GM12878 (cell line): ENCODE results near the gene MYBBP1A. TPM values are rescaled to one million over a fixed set of nuclear protein-coding genes. Genes with fewer than 3 reads are reported as not detected.

Source experiments
- ATAC-seq: fragments of 200-7000 bp; cut with Tn5 transposase; 3 replicates; pipeline ENCODE4 v1.9.1; 2020; ENCODE audit warnings: mild to moderate bottlenecking, moderate library complexity
- BruUV-seq: library from RNA; stranded (reverse); fragments of 400-500 nt; replicated peaks from 2 replicates; lab custom pipeline; 2021; lab: Mats Ljungman, UMichigan
- CTCF ChIA-PET: fragments of 300-600 bp; sonication (Branson Sonifier 250); formaldehyde crosslinking; extraction: SDS; loops from one replicate; lab custom pipeline; 2021; ENCODE audit warnings: inconsistent platforms; lab: Yijun Ruan, JAX
- POLR2A ChIA-PET: fragments of 350-600 bp; formaldehyde crosslinking; extraction: SDS; loops from one replicate; lab custom pipeline; 2021; ENCODE audit warnings: inconsistent platforms; lab: Charles Lee
- RAD21 ChIA-PET: fragments of 300-600 bp; sonication (Branson Sonifier 250); formaldehyde crosslinking; loops from one replicate; lab custom pipeline; 2023; ENCODE audit warnings: antibody characterized with exemption; ENCODE audit not compliant: unreplicated experiment; lab: Charles Lee
- SMC1A ChIA-PET: fragments of 300-600 bp; sonication (Branson Sonifier 250); formaldehyde crosslinking; loops from one replicate; lab custom pipeline; 2023; ENCODE audit not compliant: unreplicated experiment, uncharacterized antibody; lab: Charles Lee
- DNase-seq: peaks from one replicate; pipeline ENCODE4 v3.0.0-alpha.2; 2011; ENCODE audit warnings: low read depth, low spot score
- FAIRE-seq: peaks from 3 replicates; lab custom pipeline; 2011; peaks lifted over from hg19 to GRCh38; lab: Jason Lieb, UNC
- H2AFZ ChIP-seq: 2 replicates; pipeline ENCODE4 v1.6.0; 2011; ENCODE audit warnings: low read depth, low read length, control low read depth; ENCODE audit not compliant: control insufficient read depth
- H3K27ac ChIP-seq: 2 replicates; pipeline ENCODE4 v1.5.1; 2011; ENCODE audit warnings: control low read depth; ENCODE audit not compliant: control insufficient read depth, insufficient read depth
- H3K27me3 ChIP-seq, 2 experiments: replicated peaks in 1 of 2; 2 replicates each; pipeline versions ENCODE4 v1.6.0 to v1.6.1; 2011; ENCODE audit warnings: low read length in 1 of 2; ENCODE audit not compliant: control insufficient read depth in 2 of 2, insufficient read depth in 2 of 2
- H3K36me3 ChIP-seq, 2 experiments: 2 replicates each; pipeline ENCODE4 v1.5.1; 2011; ENCODE audit warnings: low read length in 1 of 2; ENCODE audit not compliant: control insufficient read depth in 2 of 2, insufficient read depth in 2 of 2
- H3K4me1 ChIP-seq: 2 replicates; pipeline ENCODE4 v1.6.1; 2011; ENCODE audit warnings: mild to moderate bottlenecking, low read length, moderate library complexity, mixed read lengths; ENCODE audit not compliant: control insufficient read depth, insufficient read depth
- H3K4me2 ChIP-seq: 2 replicates; pipeline ENCODE4 v1.6.0; 2011; ENCODE audit warnings: control low read depth; ENCODE audit not compliant: control insufficient read depth, insufficient read depth
- H3K4me3 ChIP-seq: fragments of 200-600 bp; sonication (generic); 2 replicates; pipeline ENCODE4 v1.5.1; 2016
- H3K79me2 ChIP-seq: 2 replicates; pipeline ENCODE4 v1.6.0; 2011; ENCODE audit warnings: low read length; ENCODE audit not compliant: control insufficient read depth, insufficient read depth
- H3K9ac ChIP-seq: 2 replicates; pipeline ENCODE4 v1.8.0; 2011; ENCODE audit warnings: low read length, control low read depth, mixed read lengths; ENCODE audit not compliant: control insufficient read depth, insufficient read depth
- H3K9me3 ChIP-seq: replicated peaks from 3 replicates; pipeline ENCODE4 v1.5.1; 2011; ENCODE audit warnings: mild to moderate bottlenecking, low read length; ENCODE audit not compliant: control insufficient read depth, insufficient read depth
- H4K20me1 ChIP-seq: 2 replicates; pipeline ENCODE4 v1.6.0; 2011; ENCODE audit not compliant: control insufficient read depth, insufficient read depth
- ATF2 ChIP-seq: IDR thresholded peaks from 2 replicates; pipeline ENCODE4 v1.6.1; 2012; ENCODE audit warnings: low read length, inconsistent platforms
- CBX3 ChIP-seq: fragments of 200-600 bp; sonication (generic); IDR thresholded peaks from 2 replicates; pipeline ENCODE4 v1.6.1; 2016; ENCODE audit warnings: low read depth, borderline replicate concordance
- HDGF ChIP-seq: fragments of 450-650 bp; IDR thresholded peaks from 2 replicates; pipeline ENCODE4 v1.6.1; 2016; ENCODE audit warnings: antibody characterized with exemption
- IKZF2 ChIP-seq, 2 experiments: fragments of 450-650 bp; IDR thresholded peaks; 2 replicates each; pipeline ENCODE4 v1.6.1; 2017; ENCODE audit warnings: mild to moderate bottlenecking in 2 of 2, moderate library complexity in 2 of 2
- KAT2A ChIP-seq: conservative IDR thresholded peaks from 2 replicates; pipeline ENCODE4 v1.6.1; 2011; ENCODE audit warnings: low read depth, low read length; ENCODE audit not compliant: control insufficient read depth
- NR2F1 ChIP-seq: fragments of 450-650 bp; conservative IDR thresholded peaks from 2 replicates; pipeline ENCODE4 v1.6.1; 2017; ENCODE audit warnings: mild to moderate bottlenecking
- PML ChIP-seq: IDR thresholded peaks from 2 replicates; pipeline ENCODE4 v1.6.1; 2012; ENCODE audit warnings: low read length, inconsistent platforms
- POLR2AphosphoS5 ChIP-seq: IDR thresholded peaks from 2 replicates; pipeline ENCODE4 v1.6.1; 2011; ENCODE audit warnings: mild to moderate bottlenecking, low read length, inconsistent platforms
- RB1 ChIP-seq: fragments of 450-650 bp; formaldehyde crosslinking; IDR thresholded peaks from 2 replicates; pipeline ENCODE4 v1.6.1; 2017; ENCODE audit warnings: mild to moderate bottlenecking, borderline replicate concordance
- RUNX3 ChIP-seq: IDR thresholded peaks from 2 replicates; pipeline ENCODE4 v1.6.1; 2012; ENCODE audit warnings: low read length, inconsistent platforms
- SMARCA5 ChIP-seq: fragments of 450-650 bp; IDR thresholded peaks from 2 replicates; pipeline ENCODE4 v1.6.1; 2017; ENCODE audit warnings: mild to moderate bottlenecking
- TAF1 ChIP-seq: IDR thresholded peaks from 2 replicates; pipeline ENCODE4 v1.6.1; 2011; ENCODE audit warnings: mild to moderate bottlenecking, low read depth, low read length, borderline replicate concordance
- TARDBP ChIP-seq: IDR thresholded peaks from 2 replicates; pipeline ENCODE4 v1.6.1; 2016; ENCODE audit warnings: borderline replicate concordance
- TCF12 ChIP-seq: IDR thresholded peaks from 2 replicates; pipeline ENCODE4 v1.6.1; 2011; ENCODE audit warnings: low read depth, mild to moderate bottlenecking, low read length
- TCF7 ChIP-seq: IDR thresholded peaks from 2 replicates; pipeline ENCODE4 v1.6.1; 2014; ENCODE audit warnings: antibody characterized with exemption, borderline replicate concordance
- USF2 ChIP-seq: IDR thresholded peaks from 2 replicates; pipeline ENCODE4 v1.6.1; 2011; ENCODE audit warnings: low read depth, low read length, improper control_type of control experiment, borderline replicate concordance
- YY1 ChIP-seq: IDR thresholded peaks from 2 replicates; pipeline ENCODE4 v1.6.1; 2011; ENCODE audit warnings: low read depth, mild to moderate bottlenecking, low read length
- WGBS: methylation state at CpG from one replicate; pipeline ENCODE4 v1.1.6; 2016; ENCODE audit warnings: low lambda C conversion rate; ENCODE audit not compliant: insufficient replicate concordance, insufficient coverage; ENCODE audit errors: missing lambda C conversion rate; 5-methylcytosine and 5-hydroxymethylcytosine counted together
- in situ Hi-C: fragments of 300-500 bp; cut with MboI; formaldehyde crosslinking; loops from 9 replicates; pipeline ENCODE4 v1.14.3; 2018; ENCODE audit warnings: mixed read lengths
- intact Hi-C: fragments of 100-400 bp; cut with micrococcal nuclease; formaldehyde crosslinking; loops from one replicate; pipeline ENCODE4 v1.14.2; 2022; ENCODE audit not compliant: unreplicated experiment
- polyA plus RNA-seq, 11 experiments: library from polyadenylated mRNA; depleted of rRNA in 4 of 11; unstranded in 6 of 11; stranded (reverse) in 5 of 11; fragments of >200 nt; fragmentation: Nextera tagmentation in 4 of 11; fragmentation: Illumina TruSeq in 1 of 11; extraction: Ambion mirVana in 4 of 11; extraction: Trizol in 1 of 11; gene quantifications; 1 replicate in 1 of 11; 2 replicates in 10 of 11; pipeline versions ENCODE4 v1.2.1 to v1.2.3, GENCODE V29; 2011 to 2016; ENCODE audit warnings: inconsistent platforms in 2 of 11, missing spikeins in 2 of 11, low read depth in 1 of 11
- total RNA-seq, 4 experiments: library from RNA; depleted of rRNA in 3 of 4; stranded (reverse); fragments of >200 nt in 3 of 4; fragmentation: Illumina TruSeq in 1 of 4; extraction: Trizol in 1 of 4; gene quantifications; 2 replicates each; pipeline versions ENCODE4 v1.2.1 to v1.2.3, GENCODE V29; 2013 to 2021

MYBBP1A gene
- total and polyA plus RNA-seq, 10 of the 15 experiments (the other 5 are each of a cell fraction or from before 2014, with no cell fraction given), result 2.5 to 121 (median 71.6) TPM

- DNase-seq (no peak), FAIRE-seq (no peak), ATAC-seq (no peak)
- Histone ChIP-seq H3K36me3 (no peaks in the 10 kb centered on the region), H3K4me1 (no peaks in the 10 kb centered on the region), H2AFZ (no peak overlapping the region), H3K27ac (no peak overlapping the region), H3K79me2 (no peaks in the 10 kb centered on the region), H4K20me1 (no peaks in the 10 kb centered on the region), H3K9me3 (no peaks in the 10 kb centered on the region), H3K27me3 (peaks cover 3 to 4% of the 10 kb centered on the region in 2 experiments; a peak in 3 of 4 replicates), H3K4me3 (no peak overlapping the region), H3K9ac (no peak overlapping the region), H3K4me2 (no peak overlapping the region)
- ChIA-PET POLR2A (no interaction called here), CTCF (interaction anchor here (0.9 kb wide), 1 partner anchor 78 kb away, joined by 3 read pairs; no protein-coding TSS in a partner anchor), RAD21 (no interaction called here), SMC1A (no interaction called here)
- no TSS peak for BruUV-seq
- in situ Hi-C loops, result no loop called here
- WGBS, result 41% methylated on average over 7 of the region's 7 CpGs
- intact Hi-C loops, result no loop called here
- TF ChIP-seq CBX3 (no peak), RUNX3 (no peak), RB1 (no peak), PML (no peak), NR2F1 (no peak), TARDBP (no peak)
Observed at GRCh38 chr17:4594406-4594805, 39.2 kb upstream of the MYBBP1A start.

DNA sequence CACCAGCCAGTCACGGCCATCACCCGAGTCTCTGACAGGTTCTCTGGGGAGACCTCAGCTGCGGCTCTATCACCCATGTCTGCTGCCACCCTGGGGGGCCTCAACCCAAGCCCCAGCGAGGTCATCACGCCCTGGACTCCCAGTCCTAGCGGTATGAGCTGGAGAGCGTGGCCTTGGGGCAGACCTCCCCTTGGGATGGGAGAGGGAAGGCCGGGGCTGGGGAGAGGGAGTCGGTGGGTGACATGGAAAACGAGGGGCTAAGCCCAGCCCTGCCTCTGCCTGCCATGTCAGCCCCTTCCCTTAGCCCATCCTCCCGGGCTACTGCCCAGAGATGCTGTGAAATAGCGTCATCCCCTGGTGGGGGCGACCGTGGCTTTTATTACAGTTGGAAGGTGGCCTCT lies 37.8 kb upstream of the MYBBP1A start:
- CTCF ChIA-PET, result interaction anchor here (0.7 kb wide), 1 partner anchor 26 kb away, joined by 3 read pairs; no protein-coding TSS in a partner anchor

More for the DNA sequence above, 37.8 kb upstream of the MYBBP1A start:
- ChIA-PET RAD21 (no interaction called here), SMC1A (no interaction called here), POLR2A (no interaction called here)
- WGBS, result 22% methylated on average over 14 of the region's 14 CpGs
- H3K36me3 ChIP-seq, result no peaks in the 10 kb centered on the region
- intact Hi-C loops (no loop called here), in situ Hi-C loops (no loop called here)
- no peaks in the 10 kb centered on the region for H3K4me1 ChIP-seq
- no peaks in the 10 kb centered on the region; the same call in 1 of the 2 replicates for H4K20me1 ChIP-seq
- H2AFZ ChIP-seq, result no peak overlapping the region
- H3K27ac ChIP-seq, result no peak overlapping the region
- ATAC-seq, result no peak
- H3K4me3 ChIP-seq, result no peak overlapping the region
- no peak overlapping the region for H3K4me2 ChIP-seq
- TF ChIP-seq KAT2A, result no peak
- TF ChIP-seq HDGF, result no peak
- TF ChIP-seq TCF7, result no peak
- no peak for TF ChIP-seq TAF1
- TF ChIP-seq RUNX3, result no peak
- no peak for TF ChIP-seq POLR2AphosphoS5
- TF ChIP-seq IKZF2 (IDR thresholded peaks at IDR 0.05), result no peak
- TF ChIP-seq ATF2, result no peak
- TF ChIP-seq SMARCA5, result no peak
- no peak for TF ChIP-seq TCF12
- no peak for TF ChIP-seq USF2
- no peak for TF ChIP-seq YY1
- no peak for DNase-seq
- no TSS peak for BruUV-seq
- peaks cover 3 to 4% of the 10 kb centered on the region in 2 experiments; a peak in 3 of 4 replicates for H3K27me3 ChIP-seq
- no peak overlapping the region for H3K9ac ChIP-seq
- no peaks in the 10 kb centered on the region for H3K79me2 ChIP-seq
- no peak for FAIRE-seq
- H3K9me3 ChIP-seq, result no peaks in the 10 kb centered on the region
